ENCODE results near the gene NUP43. TPM values are rescaled to one million over a fixed set of nuclear protein-coding genes. Genes with fewer than 3 reads are reported as not detected.

NUP43 gene, protein sequence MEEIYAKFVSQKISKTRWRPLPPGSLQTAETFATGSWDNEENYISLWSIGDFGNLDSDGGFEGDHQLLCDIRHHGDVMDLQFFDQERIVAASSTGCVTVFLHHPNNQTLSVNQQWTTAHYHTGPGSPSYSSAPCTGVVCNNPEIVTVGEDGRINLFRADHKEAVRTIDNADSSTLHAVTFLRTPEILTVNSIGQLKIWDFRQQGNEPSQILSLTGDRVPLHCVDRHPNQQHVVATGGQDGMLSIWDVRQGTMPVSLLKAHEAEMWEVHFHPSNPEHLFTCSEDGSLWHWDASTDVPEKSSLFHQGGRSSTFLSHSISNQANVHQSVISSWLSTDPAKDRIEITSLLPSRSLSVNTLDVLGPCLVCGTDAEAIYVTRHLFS
- total RNA-seq (ENCODE audit: unreplicated experiment), result 27.6 TPM
- long read RNA-seq, partial matches to known transcripts, result 0 of 4 reads
- long read RNA-seq, other reads (novel, unspliced or antisense), result 1 of 4 reads

DNA sequence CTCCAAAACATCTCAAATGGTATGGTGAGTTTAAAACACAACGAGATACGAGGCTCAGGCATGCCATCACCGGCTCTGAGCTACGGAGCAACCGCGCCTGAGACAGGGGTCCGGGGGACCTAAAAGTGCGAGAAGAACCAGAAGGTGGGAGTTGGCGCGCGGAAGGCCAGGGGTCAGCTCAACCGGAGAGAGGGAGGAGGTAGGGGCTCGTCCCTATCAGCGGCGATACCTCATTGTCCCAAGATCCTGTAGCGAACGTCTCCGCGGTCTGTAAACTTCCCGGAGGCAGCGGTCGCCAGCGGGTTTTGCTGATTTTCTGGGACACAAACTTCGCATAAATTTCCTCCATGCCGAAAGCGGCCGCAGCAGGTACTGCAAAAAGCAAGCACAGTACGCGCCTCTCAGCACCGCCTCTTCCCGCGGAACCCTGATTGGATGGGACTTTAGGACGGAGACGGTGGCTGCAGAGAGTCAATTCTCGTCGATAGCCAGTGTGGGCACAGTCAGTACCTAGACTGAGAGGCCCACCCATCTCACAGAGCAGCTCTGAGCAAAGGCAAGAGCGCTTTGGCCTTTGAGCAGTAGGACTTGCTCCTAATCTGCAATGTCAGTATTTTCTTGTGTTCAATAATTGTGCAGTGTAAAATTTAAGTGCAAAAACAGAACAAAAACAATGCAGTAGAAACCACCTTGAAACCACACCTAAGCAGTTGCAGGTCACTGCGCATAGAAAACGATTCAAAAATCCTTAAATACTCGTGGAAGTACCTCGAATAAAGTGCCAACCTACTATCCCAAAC, at the start of gene NUP43:
NUP43 (minus strand) TSS at position 383 of the 800 bp plus-strand sequence; CDS start at position 349, 34 bp downstream.
- Mint-ChIP-seq H3K27me3 (ENCODE audit: unreplicated experiment) (peaks cover 9% of the 10 kb centered on the region), H3K4me3 (ENCODE audit: unreplicated experiment) (peak within 1 kb of the TSS; percentile 98), H3K27ac (ENCODE audit: unreplicated experiment) (peak within 1 kb of the TSS; percentile 87), H3K4me1 (ENCODE audit: low read depth, unreplicated experiment) (peaks cover 10% of the 10 kb centered on the region), H3K36me3 (ENCODE audit: unreplicated experiment) (no peaks in the 10 kb centered on the region), H3K9me3 (ENCODE audit: unreplicated experiment) (peaks cover 12% of the 10 kb centered on the region)
- TF ChIP-seq CTCF (IDR thresholded peaks at IDR 0.05; ENCODE audit: partially characterized antibody, unreplicated experiment), result peak; percentile 69
- peak; percentile 95 for DNase-seq

- Mint-ChIP-seq H3K27ac (ENCODE audit: unreplicated experiment) (no peak overlapping the region), H3K9me3 (ENCODE audit: unreplicated experiment) (peaks cover 3% of the 10 kb centered on the region), H3K36me3 (ENCODE audit: unreplicated experiment) (peaks cover 5% of the 10 kb centered on the region), H3K4me1 (ENCODE audit: low read depth, unreplicated experiment) (peaks cover 2% of the 10 kb centered on the region), H3K27me3 (ENCODE audit: unreplicated experiment) (peaks cover 4% of the 10 kb centered on the region), H3K4me3 (ENCODE audit: unreplicated experiment) (no peak overlapping the region)
- TF ChIP-seq CTCF (IDR thresholded peaks at IDR 0.05; ENCODE audit: partially characterized antibody, unreplicated experiment), result no peak
- no peak for DNase-seq
Observed at GRCh38 chr6:149783551-149783950, 37.2 kb upstream of the NUP43 start.

DNA sequence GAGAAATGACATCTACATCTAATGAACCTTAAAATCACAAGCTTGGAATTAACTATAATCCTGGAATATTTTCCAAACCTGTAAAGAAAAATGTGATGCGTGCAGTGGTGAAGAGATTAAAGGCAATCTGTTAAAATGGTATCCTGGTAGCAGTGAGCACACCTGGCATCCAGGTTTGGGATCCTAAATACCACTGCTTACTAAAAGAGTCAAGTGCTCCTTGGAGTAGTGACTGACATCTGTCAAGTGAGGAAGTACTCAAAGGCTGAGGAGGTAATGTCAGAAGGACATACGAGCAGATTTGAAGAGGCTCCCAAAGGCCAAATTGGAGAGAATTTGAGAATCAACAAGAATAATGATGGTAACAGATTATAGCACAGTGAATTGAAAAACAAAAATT, 36.0 kb upstream of the NUP43 start:
- Mint-ChIP-seq H3K27ac (ENCODE audit: unreplicated experiment) (peak overlapping the region; percentile 3), H3K36me3 (ENCODE audit: unreplicated experiment) (no peaks in the 10 kb centered on the region), H3K4me1 (ENCODE audit: low read depth, unreplicated experiment) (no peaks in the 10 kb centered on the region), H3K27me3 (ENCODE audit: unreplicated experiment) (peaks cover 2% of the 10 kb centered on the region), H3K4me3 (ENCODE audit: unreplicated experiment) (no peak overlapping the region), H3K9me3 (ENCODE audit: unreplicated experiment) (no peaks in the 10 kb centered on the region)
- no peak for TF ChIP-seq CTCF (IDR thresholded peaks at IDR 0.05; ENCODE audit: partially characterized antibody, unreplicated experiment)
- DNase-seq, result no peak

- H3K27ac Mint-ChIP-seq (ENCODE audit: unreplicated experiment), result peak overlapping the region; percentile 44
- no peak for TF ChIP-seq CTCF (IDR thresholded peaks at IDR 0.05; ENCODE audit: partially characterized antibody, unreplicated experiment)
Observed at GRCh38 chr6:149781715-149782114, 35.4 kb upstream of the NUP43 start.

More at GRCh38 chr6:149781715-149782114, 35.4 kb upstream of the NUP43 start:
- Mint-ChIP-seq H3K9me3 (ENCODE audit: unreplicated experiment) (no peaks in the 10 kb centered on the region), H3K36me3 (ENCODE audit: unreplicated experiment) (no peaks in the 10 kb centered on the region), H3K4me3 (ENCODE audit: unreplicated experiment) (no peak overlapping the region), H3K27me3 (ENCODE audit: unreplicated experiment) (peaks cover 2% of the 10 kb centered on the region), H3K4me1 (ENCODE audit: low read depth, unreplicated experiment) (no peaks in the 10 kb centered on the region)
- DNase-seq, result no peak

All from glutamatergic neuron (in vitro differentiated cells).